Measurements from ENCODE around the gene NPTX1. TPM values are rescaled to one million over a fixed set of nuclear protein-coding genes. Genes with fewer than 3 reads are reported as not detected.

Gene NPTX1
- polyA plus RNA-seq, 1 donor from 2014 or later = 0.56 TPM

- H3F3A ChIP-seq (ENCODE audit: insufficient read depth, low read length, poor library complexity, severe bottlenecking) = no peaks in the 10 kb centered on the region
- peak overlapping the region; percentile 94 for H3K9ac ChIP-seq (ENCODE audit: low read length)
- H4K20me1 ChIP-seq (ENCODE audit: insufficient read depth) = no peaks in the 10 kb centered on the region
- H3K9me2 ChIP-seq (ENCODE audit: insufficient read depth, low read length) = no peaks in the 10 kb centered on the region
- no peaks in the 10 kb centered on the region for H3K79me2 ChIP-seq (replicated peaks; ENCODE audit: insufficient read depth, low read length)
- H3K27ac ChIP-seq (ENCODE audit: low read length) = no peak overlapping the region
- no peaks in the 10 kb centered on the region for H3K36me3 ChIP-seq (ENCODE audit: insufficient read depth, low read length)
- H3K4me2 ChIP-seq (ENCODE audit: low read length) = no peak overlapping the region
- H3K27me3 ChIP-seq (ENCODE audit: insufficient read depth, low read depth, low read length) = no peaks in the 10 kb centered on the region
- peak overlapping the region; percentile 89 for H3K4me3 ChIP-seq (ENCODE audit: low read length)
- no peak overlapping the region for H2AFZ ChIP-seq (ENCODE audit: low read depth, low read length)
- TF ChIP-seq MXI1 (conservative IDR thresholded peaks at IDR 0.05; ENCODE audit: poor library complexity, severe bottlenecking) (no peak), CTCF (IDR thresholded peaks at IDR 0.05; ENCODE audit: poor library complexity, severe bottlenecking) (no peak), REST (IDR thresholded peaks at IDR 0.05; ENCODE audit: borderline replicate concordance) (no peak), EP300 (conservative IDR thresholded peaks at IDR 0.05; ENCODE audit: poor library complexity, severe bottlenecking) (no peak), POLR2AphosphoS5 (IDR thresholded peaks at IDR 0.05) (no peak), EZH2 (IDR thresholded peaks at IDR 0.05; ENCODE audit: borderline replicate concordance, insufficient read depth, low read length, poor library complexity, severe bottlenecking) (no peak), TAF1 (IDR thresholded peaks at IDR 0.05; ENCODE audit: low read depth) (no peak), SMC3 (conservative IDR thresholded peaks at IDR 0.05; ENCODE audit: poor library complexity) (no peak), RAD21 (conservative IDR thresholded peaks at IDR 0.05) (no peak)
- no peaks in the 10 kb centered on the region for H3K9me3 ChIP-seq (ENCODE audit: low read length)
These were observed 20.6 kb downstream of the NPTX1 start for GRCh38 chr17:80455784-80456183.

GRCh38 chr17:80455336-80455710 lies 21.1 kb downstream of the NPTX1 start:
- no peaks in the 10 kb centered on the region for H3K9me2 ChIP-seq (ENCODE audit: insufficient read depth, low read length)
- H3K79me2 ChIP-seq (replicated peaks; ENCODE audit: insufficient read depth, low read length) = no peaks in the 10 kb centered on the region
- no peaks in the 10 kb centered on the region for H3K27me3 ChIP-seq (ENCODE audit: insufficient read depth, low read depth, low read length)
- no peaks in the 10 kb centered on the region for H3K9me3 ChIP-seq (ENCODE audit: low read length)
- TF ChIP-seq RAD21 (conservative IDR thresholded peaks at IDR 0.05) (no peak), EZH2 (IDR thresholded peaks at IDR 0.05; ENCODE audit: borderline replicate concordance, insufficient read depth, low read length, poor library complexity, severe bottlenecking) (no peak), EP300 (conservative IDR thresholded peaks at IDR 0.05; ENCODE audit: poor library complexity, severe bottlenecking) (no peak), TAF1 (IDR thresholded peaks at IDR 0.05; ENCODE audit: low read depth) (no peak), SMC3 (conservative IDR thresholded peaks at IDR 0.05; ENCODE audit: poor library complexity) (no peak), POLR2AphosphoS5 (IDR thresholded peaks at IDR 0.05) (no peak), REST (IDR thresholded peaks at IDR 0.05; ENCODE audit: borderline replicate concordance) (no peak), CTCF (IDR thresholded peaks at IDR 0.05; ENCODE audit: poor library complexity, severe bottlenecking) (no peak), MXI1 (conservative IDR thresholded peaks at IDR 0.05; ENCODE audit: poor library complexity, severe bottlenecking) (no peak)
- H3K4me3 ChIP-seq (ENCODE audit: low read length) = peak overlapping the region; percentile 89
- peak overlapping the region; percentile 94 for H3K9ac ChIP-seq (ENCODE audit: low read length)
- H3K36me3 ChIP-seq (ENCODE audit: insufficient read depth, low read length) = no peaks in the 10 kb centered on the region
- peak overlapping the region; percentile 54 for H3K4me2 ChIP-seq (ENCODE audit: low read length)
- H2AFZ ChIP-seq (ENCODE audit: low read depth, low read length) = peak overlapping the region; percentile 86
- H3F3A ChIP-seq (ENCODE audit: insufficient read depth, low read length, poor library complexity, severe bottlenecking) = no peaks in the 10 kb centered on the region
- no peaks in the 10 kb centered on the region for H4K20me1 ChIP-seq (ENCODE audit: insufficient read depth)
- peak overlapping the region; percentile 86 for H3K27ac ChIP-seq (ENCODE audit: low read length)

All from neural cell (in vitro differentiated cells).